Measurements from ENCODE around the gene RIMKLB. TPM values are rescaled to one million over a fixed set of nuclear protein-coding genes. Genes with fewer than 3 reads are reported as not detected.
A peak's percentile ranks its signal among the peaks of the same experiment; 100 is the strongest.
"Not testable (repeated sequence)": the region's sequence is repeated elsewhere in the genome, so short reads cannot be mapped to it uniquely, and the experiment has no call there.

The RIMKLB gene
- polyA plus RNA-seq, 1 donor, result 88.9 TPM

DNA sequence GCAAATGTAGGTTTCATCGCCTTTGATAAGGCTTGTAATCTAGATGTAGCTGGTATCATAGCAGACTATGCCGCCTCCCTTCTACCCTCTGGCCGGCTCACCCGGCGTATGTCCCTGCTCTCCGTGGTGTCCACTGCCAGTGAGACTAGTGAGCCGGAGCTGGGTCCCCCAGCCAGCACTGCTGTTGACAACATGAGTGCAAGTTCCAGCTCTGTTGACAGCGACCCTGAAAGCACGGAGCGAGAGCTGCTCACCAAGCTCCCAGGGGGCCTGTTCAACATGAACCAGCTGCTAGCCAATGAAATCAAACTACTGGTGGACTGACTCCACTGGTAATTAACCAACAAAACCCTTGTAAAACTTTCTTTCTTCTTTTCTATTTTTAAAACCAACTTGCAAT lies 75.7 kb downstream of the RIMKLB start:
- DNase-seq (ENCODE audit: low read depth), result no peak

DNA sequence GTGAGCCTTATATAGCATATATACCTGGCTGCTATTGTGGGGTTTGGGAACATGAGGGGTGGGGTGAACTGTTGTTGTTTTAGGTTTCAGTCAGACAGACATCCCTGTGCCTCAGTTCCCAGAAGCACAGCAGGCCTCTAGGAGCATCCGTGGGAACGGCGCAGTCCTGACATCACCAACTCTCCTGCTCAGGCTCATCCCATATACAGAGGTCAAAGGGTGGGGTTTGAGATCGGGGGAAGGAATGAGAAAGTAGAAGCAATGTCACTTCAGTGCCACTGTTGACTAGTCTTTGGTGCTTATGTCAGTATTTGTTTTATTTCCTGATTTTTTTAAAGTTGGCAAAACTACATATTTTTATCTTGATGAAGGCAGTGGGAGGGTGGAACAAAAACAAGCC lies 81.5 kb downstream of the RIMKLB start:
- DNase-seq (ENCODE audit: low read depth), result no peak

DNA sequence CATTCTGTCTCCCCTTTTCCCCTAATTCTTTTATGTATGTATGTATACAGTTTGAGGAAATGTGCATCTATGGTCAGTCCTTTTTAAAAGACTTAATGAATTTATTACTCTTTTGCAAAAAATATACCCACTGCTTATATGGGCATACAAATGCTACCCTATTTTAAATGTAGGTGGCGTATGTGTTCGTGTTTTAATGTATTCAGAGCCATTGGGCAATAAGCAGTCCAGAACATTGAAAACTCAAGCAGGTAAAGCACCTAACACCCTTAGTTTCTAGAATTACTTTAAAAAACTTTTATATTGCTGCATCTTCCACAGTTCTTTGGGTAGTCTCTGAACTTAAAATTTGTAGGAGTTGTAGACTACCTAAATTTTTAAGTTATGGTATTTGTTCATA lies 82.1 kb downstream of the RIMKLB start:
- no peak for DNase-seq (ENCODE audit: low read depth)

DNA sequence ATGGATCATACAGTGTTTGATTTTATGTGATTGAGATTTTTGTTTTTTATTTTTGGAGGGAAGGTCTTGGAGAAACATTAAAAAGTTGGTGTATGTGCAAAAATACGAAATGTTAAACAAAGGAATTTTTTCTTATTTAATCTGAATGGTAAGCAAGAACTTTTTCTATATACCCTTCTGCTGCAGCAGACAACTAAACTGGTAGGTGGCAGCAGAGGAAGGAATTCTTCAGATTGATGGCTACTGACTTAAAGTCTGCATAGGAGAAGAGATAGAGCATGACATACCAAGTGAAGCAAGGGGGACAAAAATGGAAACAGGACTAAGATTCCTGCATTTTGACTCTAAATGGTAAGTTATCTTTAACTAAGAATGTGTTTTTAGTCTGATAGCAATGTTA lies 82.6 kb downstream of the RIMKLB start:
- peak; percentile 8 for DNase-seq (ENCODE audit: low read depth)

DNA sequence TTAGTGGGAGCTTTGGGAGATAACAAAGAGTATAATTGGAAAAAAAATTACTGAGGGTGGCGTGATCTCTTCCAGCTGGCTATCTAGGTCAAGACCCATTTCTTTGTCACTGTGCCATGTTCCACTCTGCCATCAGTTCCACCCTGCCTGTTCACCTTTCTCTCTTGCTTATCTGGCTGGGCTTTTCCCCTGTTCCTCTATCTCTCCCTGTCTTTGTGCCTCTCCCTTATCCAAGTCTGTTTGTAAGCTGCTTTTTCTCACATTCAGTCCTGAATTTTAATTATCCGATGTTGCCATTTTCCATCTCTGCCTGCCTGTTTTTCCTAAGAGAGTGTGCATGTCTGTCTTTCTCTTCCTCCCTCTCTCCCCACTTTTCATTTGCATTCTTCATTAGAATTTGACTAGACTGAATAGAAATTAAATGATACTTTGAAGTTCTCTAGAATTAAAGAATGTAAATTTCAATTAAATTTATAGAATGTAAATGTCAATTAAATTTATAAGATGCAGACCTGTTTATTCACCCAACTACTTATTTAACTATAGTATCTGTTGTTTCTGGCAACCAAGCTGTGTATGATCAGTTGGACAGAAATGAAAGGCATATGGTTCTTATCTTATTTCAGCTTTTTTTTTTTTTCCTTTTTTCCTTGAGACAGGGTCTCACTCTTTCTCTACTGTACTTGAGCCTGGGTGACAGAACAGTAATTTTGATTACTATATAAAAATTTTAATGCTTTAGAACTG lies 83.8 kb downstream of the RIMKLB start:
- no peak for DNase-seq (ENCODE audit: low read depth)

DNA sequence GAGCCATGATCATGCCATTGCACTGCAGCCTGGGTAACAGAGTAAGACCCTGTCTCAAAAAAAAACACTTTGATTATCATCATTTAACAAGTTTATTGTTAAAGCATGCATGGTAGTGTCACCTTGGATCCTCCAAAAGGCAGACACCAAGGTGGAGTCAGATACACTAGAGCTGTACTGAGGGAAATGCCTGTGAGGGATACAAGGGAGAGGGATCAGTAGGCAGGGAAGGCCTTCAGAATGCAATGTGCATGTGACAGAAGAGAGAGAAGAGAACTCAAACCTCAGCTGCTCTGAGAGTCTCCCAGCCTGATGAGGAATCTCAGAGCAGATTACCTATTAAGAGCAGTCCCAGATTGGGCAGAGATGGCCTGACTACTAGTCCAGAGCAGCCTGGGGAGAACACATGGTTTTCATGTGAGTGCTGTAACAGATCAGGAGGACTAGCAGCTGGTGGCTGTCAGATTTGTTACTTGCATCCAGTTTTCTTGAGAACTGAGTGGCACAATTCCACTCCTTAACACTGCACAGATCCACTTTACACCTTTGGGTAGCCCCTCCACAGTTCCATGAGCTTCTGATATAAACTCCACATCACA lies 86.6 kb downstream of the RIMKLB start:
- DNase-seq (ENCODE audit: low read depth), result no peak

DNA sequence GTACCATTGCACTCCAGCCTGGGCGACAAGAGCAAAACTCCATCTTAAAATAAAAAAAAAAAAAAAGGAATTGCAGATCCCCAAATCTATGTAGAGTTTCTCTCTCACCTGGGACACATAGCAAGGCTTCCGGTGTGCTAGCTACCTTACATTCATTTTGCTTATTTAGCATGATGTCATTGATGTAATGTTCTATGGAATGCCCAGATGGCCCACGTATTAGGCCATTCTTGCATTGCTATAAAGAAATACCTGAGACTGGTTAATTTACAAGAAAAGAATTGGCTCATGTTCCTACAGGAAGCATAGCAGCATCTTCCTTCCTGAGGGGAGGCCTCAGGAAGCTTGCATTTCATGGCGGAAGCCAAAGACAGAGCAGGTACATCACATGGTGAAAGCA lies 87.7 kb downstream of the RIMKLB start:
- DNase-seq (ENCODE audit: low read depth), result no peak

DNA sequence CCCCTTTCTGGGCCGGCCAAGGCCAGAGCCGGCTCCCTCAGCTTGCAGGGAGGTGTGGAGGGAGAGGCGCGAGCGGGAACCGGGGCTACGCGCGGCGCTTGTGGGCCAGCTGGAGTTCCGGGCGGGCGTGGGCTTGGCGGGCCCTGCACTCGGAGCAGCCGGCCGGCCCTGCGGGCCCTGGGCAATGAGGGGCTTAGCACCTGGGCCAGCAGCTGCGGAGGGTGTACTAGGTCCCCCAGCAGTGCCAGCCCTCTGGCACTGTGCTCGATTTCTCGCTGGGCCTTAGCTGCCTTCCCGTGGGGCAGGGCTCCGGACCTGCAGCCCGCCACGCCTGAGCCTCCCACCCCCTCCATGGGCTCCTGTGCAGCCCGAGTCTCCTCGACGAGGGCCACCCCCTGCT lies 89.4 kb downstream of the RIMKLB start:
- DNase-seq (ENCODE audit: low read depth), result not testable (repeated sequence)

DNA sequence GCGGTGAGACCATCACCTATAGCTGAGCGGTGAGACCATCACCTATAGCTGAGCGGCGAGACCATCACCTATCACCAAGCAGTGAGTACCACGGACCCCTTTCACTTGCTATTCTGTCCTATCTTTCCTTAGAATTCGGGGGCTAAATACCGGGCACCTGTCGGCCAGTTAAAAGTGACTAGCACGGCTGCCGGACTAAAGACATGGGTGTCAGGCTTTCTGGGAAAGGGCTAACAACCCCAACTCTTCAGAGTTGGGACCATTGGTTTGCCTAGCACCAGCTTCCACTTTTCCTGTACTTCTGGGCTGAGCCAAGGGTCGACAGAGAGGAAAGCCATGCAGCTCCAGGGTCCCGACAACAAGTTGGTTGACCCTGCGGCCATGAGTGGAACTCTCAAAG lies 90.9 kb downstream of the RIMKLB start:
- DNase-seq (ENCODE audit: low read depth), result not testable (repeated sequence)

DNA sequence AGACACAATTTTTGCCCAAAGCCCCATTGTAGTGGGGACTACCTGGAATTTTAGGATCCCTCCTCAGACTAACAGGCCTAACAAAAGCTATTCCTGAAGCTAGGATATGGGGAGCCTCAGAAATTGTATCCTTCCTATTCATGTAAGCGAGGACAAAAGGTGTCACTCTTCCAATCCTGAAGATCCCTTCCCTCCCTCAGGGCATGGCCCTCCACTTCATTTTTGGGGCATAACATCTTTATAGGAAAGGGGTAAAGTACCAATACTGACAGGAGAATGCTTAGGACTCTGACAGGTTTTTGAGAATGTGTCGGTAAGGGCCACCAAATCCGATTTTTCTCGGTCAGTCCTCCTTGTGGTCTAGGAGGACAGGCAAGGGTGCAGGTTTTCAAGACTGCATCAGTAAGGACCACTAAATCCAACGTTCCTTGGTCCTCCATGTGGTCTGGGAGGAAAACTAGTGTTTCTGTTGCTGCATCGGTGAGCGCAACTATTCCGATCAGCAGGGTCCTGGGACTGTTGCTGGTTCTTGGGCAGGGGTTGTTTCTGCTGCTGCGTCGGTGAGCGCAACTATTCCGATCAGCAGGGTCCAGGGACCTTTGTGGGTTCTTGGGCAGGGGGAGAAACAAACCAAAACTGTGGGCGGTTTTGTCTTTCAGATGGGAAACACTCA lies 91.7 kb downstream of the RIMKLB start:
- not testable (repeated sequence) for DNase-seq (ENCODE audit: low read depth)

DNA sequence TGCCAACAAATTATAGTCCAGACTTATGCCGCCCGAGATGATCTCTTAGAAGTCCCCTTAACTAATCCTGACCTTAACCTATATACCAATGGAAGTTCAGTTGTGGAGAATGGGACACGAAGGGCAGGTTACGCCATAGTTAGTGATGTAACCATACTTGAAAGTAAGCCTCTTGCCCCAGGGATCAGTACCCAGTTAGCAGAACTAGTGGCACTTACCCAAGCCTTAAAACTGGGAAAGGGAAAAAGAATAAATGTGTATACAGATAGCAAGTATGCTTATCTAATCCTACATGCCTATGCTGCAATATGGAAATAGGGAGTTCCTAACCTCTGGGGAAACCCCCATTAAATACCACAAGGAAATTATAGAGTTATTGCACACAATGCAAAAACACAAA lies 95.4 kb downstream of the RIMKLB start:
- DNase-seq (ENCODE audit: low read depth), result not testable (repeated sequence)

DNA sequence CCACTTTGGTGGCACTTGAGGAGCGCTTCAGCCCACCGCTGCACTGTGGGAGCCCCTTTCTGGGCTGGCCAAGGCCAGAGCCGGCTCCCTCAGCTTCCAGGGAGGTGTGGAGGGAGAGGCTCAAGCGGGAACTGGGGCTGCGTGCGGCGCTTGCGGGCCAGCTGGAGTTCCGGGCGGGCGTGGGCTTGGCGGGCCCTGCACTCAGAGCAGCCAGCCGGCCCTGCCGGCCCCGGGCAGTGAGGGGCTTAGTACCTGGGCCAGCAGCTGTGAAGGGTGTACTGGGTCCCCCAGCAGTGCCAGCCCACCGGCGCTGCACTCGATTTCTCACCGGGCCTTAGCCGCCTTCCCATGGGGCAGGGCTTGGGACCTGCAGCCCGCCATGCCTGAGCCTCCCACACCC lies 96.8 kb downstream of the RIMKLB start:
- not testable (repeated sequence) for DNase-seq (ENCODE audit: low read depth)

DNA sequence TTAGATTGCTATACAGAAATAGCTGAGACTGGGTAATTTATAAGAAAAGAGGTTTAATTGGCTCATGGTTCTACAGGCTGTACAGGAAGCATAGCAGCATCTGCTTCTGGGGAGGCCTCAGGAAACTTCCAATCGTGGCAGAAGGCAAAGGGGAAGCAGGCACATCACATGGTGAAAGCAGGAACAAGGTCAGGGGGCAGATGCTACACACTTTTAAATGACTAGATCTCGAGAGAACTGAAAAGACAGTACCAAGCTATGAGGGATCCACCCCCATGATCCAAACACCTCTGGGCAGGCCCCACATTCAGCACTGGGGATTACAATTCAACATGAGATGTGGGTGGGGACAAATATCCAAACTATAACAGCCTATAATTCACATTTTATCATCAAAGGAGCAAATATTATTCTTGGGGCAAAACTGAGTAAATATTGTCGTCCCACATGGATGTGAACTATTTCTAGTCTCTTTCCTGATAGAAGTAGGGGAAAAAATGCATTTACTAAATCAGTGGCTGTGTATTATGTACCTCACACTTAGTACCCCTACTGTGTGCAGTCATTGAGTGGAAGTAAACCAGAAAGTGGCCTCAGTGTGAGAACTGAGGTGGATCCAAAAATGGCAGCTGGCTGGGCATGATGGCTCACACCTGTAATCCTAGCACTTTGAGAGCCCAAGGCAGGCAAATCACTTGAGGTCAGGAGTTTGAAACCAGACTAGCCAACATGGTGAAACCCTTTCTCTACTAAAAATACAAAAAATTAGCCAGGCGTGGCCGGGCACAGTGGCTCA lies 99.2 kb downstream of the RIMKLB start:
- DNase-seq (ENCODE audit: low read depth), result no peak

DNA sequence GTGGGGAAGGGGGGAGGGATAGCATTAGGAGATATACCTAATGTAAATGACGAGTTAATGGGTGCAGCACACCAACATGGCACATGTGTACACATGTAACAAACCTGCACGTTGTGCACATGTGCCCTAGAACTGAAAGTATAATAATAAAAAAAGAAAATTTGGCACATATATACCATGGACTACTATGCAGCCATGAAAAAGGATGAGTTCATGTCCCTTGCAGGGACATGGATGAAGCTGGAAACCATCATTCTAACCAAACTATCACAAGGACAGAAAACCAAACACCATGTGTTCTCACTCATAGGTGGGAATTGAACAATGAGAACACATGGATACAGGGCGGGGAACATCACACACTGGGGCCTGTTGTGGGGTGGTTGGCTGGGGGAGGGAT lies 103.4 kb downstream of the RIMKLB start:
- not testable (repeated sequence) for DNase-seq (ENCODE audit: low read depth)

DNA sequence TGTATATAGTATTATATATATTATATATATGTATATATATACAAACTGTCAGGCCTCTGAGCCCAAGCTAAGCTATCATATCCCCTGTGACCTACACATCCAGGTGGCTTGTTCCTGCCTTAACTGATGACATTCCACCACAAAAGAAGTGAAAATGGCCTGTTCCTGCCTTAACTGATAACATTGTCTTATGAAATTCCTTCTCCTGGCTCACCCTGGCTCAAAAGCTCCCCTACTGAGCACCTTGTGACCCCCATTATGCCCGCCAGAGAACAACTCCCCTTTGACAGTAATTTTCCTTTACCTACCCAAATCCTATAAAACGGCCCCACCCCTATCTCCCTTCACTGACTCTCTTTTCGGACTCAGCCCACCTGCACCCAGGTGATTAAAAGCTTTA lies 107.0 kb downstream of the RIMKLB start:
- not testable (repeated sequence) for DNase-seq (ENCODE audit: low read depth)

DNA sequence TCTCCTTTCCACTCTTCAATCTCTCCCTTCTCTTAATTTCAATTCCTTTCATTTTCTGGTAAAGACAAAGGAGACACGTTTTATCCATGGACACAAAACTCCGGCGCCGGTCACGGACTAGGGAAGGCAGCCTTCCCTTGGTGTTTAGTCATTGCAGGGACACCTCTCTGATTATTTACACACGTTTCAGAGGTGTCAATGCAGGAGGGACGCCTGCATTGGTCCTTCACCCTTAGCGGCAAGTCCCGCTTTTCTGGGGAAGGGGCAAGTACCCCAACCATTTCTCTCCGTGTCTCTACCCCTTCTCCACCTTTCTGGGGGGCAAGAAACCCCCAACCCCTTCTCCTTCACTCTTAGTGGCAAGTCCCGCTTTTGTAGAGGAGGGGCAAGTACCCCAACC lies 107.7 kb downstream of the RIMKLB start:
- DNase-seq (ENCODE audit: low read depth), result not testable (repeated sequence)

DNA sequence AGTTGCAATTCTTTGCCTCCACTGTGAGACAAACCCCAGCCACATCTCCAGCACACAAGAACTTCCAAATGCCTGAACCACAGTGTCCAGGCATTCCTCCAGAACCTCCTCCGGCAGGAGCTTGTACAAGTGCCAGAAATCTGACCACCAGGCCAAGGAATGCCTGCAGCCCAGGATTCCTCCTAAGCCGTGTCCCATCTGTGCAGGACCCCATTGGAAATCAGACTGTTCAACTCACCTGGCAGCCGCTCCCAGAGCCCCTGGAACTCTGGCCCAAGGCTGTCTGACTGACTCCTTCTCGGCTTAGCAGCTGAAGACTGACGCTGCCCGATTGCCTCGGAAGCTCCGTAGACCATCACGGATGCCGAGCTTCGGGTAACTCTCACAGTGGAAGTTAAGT lies 109.3 kb downstream of the RIMKLB start:
- not testable (repeated sequence) for DNase-seq (ENCODE audit: low read depth)

DNA sequence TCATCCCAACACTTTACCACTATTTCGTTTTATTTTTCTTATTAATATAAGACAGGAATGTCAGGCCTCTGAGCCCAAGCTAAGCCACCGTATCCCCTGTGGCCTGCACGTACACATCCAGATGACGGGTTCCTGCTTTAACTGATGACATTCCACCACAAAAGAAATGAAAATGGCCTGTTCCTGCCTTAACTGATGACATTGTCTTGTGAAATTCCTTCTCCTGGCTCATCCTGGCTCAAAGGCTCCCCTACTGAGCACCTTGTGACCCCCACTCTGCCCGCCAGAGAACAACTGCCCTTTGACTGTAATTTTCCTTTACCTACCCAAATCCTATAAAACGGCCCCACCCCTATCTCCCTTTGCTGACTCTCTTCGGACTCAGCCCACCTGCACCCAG lies 112.3 kb downstream of the RIMKLB start:
- DNase-seq (ENCODE audit: low read depth), result not testable (repeated sequence)

DNA sequence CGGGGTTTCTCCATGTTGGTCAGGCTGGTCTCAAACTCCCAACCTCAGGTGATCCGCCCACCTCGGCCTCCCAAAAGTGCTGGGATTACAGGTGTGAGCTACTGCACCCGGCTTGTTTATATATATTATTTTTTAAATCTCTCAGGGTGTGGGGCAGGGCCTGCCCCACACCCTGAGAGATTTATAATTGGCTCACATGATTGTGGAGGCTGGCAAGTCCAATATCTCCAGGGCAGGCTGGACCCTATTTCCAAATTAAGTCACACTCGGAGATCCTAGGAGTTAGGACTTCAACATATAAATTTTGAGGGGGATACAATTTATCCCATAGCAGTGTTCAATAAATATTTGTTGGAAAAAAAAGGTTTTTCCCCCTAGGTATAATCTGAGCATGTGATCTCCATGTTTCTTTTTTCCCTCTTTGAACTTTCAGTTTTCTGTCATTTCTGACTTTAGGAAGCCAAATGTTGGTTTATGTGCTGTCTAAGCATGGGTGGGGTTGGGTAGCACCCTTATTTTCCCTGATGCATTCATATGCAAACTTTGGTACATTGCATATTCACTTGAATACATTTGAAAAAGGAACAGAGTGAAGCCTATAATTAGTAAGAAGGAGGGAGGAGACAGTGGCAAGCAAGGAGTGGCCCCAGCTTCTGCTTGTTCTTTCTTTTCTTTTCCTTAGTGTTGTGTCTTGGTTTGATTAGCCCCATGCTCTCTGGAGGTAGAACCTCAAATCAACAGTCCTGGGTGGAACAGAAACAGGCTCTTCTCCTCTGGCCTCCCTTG lies 116.0 kb downstream of the RIMKLB start:
- no peak for DNase-seq (ENCODE audit: low read depth)

DNA sequence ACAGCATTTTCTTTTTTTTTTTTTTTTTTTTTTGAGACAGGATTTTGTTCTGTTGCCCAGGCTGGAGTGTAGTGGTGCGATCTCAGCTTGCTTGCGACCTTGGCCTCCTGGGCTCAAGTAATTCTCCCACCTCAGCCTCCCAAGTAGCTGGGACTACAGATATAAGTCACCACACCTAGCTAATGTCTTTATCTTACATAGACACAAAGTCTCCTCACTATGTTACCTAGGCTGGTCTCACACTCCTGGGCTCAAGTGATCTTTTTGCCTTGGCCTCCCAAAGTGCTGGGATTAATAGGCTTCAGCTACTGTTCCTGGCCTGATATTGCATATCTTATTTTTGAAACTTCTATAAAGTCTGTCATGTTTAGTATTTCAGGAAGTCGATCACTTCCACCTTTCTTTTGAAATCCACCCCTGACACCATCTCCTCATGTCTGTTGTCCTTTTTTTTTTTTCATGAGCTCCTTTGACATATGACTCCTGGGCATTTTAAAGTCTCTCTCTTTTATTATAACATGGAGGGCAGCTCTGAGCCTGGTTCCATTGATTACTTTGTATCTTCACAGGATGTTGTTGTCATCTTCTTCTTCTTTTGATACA lies 118.8 kb downstream of the RIMKLB start:
- no peak for DNase-seq (ENCODE audit: low read depth)

DNA sequence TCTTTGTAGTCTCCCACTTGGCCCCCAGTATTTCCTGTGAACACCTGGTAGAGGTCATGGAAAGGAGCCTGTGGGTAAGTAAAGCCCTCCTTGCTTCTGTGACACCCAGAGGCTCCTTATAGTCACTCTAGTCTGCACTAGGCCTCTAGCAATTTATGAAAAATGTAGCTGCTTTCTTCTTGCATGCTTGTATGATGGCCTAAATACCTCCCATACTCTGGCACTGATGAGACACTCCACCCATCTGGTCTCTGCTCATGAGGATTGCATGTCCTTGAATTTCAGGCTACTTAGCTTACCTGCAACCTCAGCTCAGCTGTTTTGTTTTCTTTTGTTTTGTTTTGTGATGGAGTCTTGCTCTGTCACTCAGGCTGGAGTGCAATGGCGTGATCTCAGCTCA lies 120.1 kb downstream of the RIMKLB start:
- DNase-seq (ENCODE audit: low read depth), result no peak
